Left lung (tissue), 10 donors: ENCODE measurements around the gene SIM1. TPM values are rescaled to one million over a fixed set of nuclear protein-coding genes. Genes with fewer than 3 reads are reported as not detected.

Experiments used
- ATAC-seq: fragments of 200-7000 bp; cut with Tn5 transposase; one replicate; pipeline ENCODE4 v1.9.1; 2020; ENCODE audit warnings: moderate library complexity
- DNase-seq, 4 donors: peaks; one replicate each; pipeline ENCODE4 v3.0.0-alpha.2; 2013 to 2020
- H3K27ac ChIP-seq, 2 donors: fragments of 200-600 bp; sonication (generic) in 1 of 2; one replicate each; pipeline versions ENCODE4 v1.5.0 to v1.8.0; 2020 to 2021
- H3K27me3 ChIP-seq, 2 donors: fragments of 200-600 bp; sonication (generic) in 1 of 2; one replicate each; pipeline versions ENCODE4 v1.5.0 to v1.8.0; 2020 to 2021
- H3K36me3 ChIP-seq, 2 donors: fragments of 200-600 bp; sonication (generic) in 1 of 2; one replicate each; pipeline versions ENCODE4 v1.5.0 to v1.8.0; 2020 to 2021
- H3K4me1 ChIP-seq, 2 donors: fragments of 200-600 bp; one replicate each; pipeline ENCODE4 v1.8.0; 2021
- H3K4me3 ChIP-seq, 2 donors: fragments of 200-600 bp; sonication (generic) in 1 of 2; one replicate each; pipeline versions ENCODE4 v1.5.0 to v1.8.0; 2020 to 2021; ENCODE audit warnings: mild to moderate bottlenecking in 1 of 2
- H3K9me3 ChIP-seq, 2 donors: fragments of 200-600 bp; sonication (generic) in 1 of 2; one replicate each; pipeline versions ENCODE4 v1.5.0 to v1.8.0; 2020 to 2021
- CTCF ChIP-seq, 2 donors: fragments of 200-600 bp; sonication (generic) in 1 of 2; IDR thresholded peaks; one replicate each; pipeline versions ENCODE4 v1.5.0 to v1.8.0; 2021; ENCODE audit warnings: antibody characterized with exemption in 2 of 2
- intact Hi-C, 2 donors: fragments of 100-400 bp; cut with DNase I; formaldehyde crosslinking; loops; one replicate each; pipeline versions ENCODE4 v1.11.2 to v1.14.2; 2022
- polyA plus RNA-seq, 6 donors: library from polyadenylated mRNA; unstranded; fragments of 120-200 nt; gene quantifications; one replicate each; pipeline ENCODE4 v1.2.1, GENCODE V29; 2013; ENCODE audit not compliant: insufficient read length in 6 of 6
- total RNA-seq, 2 donors: library from RNA; stranded (reverse); fragmentation: NEBNext Ultra II Directional; extraction: Animal tissue kit (Norgen Biotek cat#: 25700); gene quantifications; one replicate each; pipeline ENCODE4 v1.2.1, GENCODE V29; 2021
- donor health status: DM: no; HTN: yes; CAD: no.
- donor health status: DM: no; HTN: no; CAD: no.

SIM1 gene
- total and polyA plus RNA-seq, 8 donors, result 0.03 to 0.32 (median 0.08) TPM; not detected in 3

- intact Hi-C loops, result no loop called here
- DNase-seq, result peak in 1 of 4 donors; percentile 2
- no peaks in the 10 kb centered on the region for H3K4me1 ChIP-seq
- H3K4me3 ChIP-seq, result no peak overlapping the region
- H3K27me3 ChIP-seq, result no peaks in the 10 kb centered on the region
- H3K36me3 ChIP-seq, result no peaks in the 10 kb centered on the region
- no peak overlapping the region for H3K27ac ChIP-seq
- no peak for ATAC-seq
- no peaks in the 10 kb centered on the region for H3K9me3 ChIP-seq
- TF ChIP-seq CTCF (IDR thresholded peaks at IDR 0.05), result no peak
Observed at GRCh38 chr6:100339574-100340255, 125.0 kb downstream of the SIM1 start.

GRCh38 chr6:100338090-100338489 is 126.6 kb downstream of the SIM1 start:
- no peaks in the 10 kb centered on the region for H3K9me3 ChIP-seq
- H3K27ac ChIP-seq, result no peak overlapping the region
- intact Hi-C loops, result no loop called here
- no peak for TF ChIP-seq CTCF (IDR thresholded peaks at IDR 0.05)
- H3K4me1 ChIP-seq, result no peaks in the 10 kb centered on the region
- no peaks in the 10 kb centered on the region for H3K27me3 ChIP-seq
- ATAC-seq (no peak), DNase-seq (no peak)
- H3K36me3 ChIP-seq, result no peaks in the 10 kb centered on the region
- no peak overlapping the region for H3K4me3 ChIP-seq

GRCh38 chr6:100336876-100337275 is 127.8 kb downstream of the SIM1 start:
- TF ChIP-seq CTCF (IDR thresholded peaks at IDR 0.05), result no peak
- Histone ChIP-seq H3K4me3 (no peak overlapping the region), H3K4me1 (no peaks in the 10 kb centered on the region), H3K36me3 (no peaks in the 10 kb centered on the region), H3K9me3 (no peaks in the 10 kb centered on the region), H3K27ac (no peak overlapping the region), H3K27me3 (no peaks in the 10 kb centered on the region)
- intact Hi-C loops, result no loop called here
- no peak for DNase-seq
- no peak for ATAC-seq

- intact Hi-C loops, result no loop called here
- H3K36me3 ChIP-seq, result no peaks in the 10 kb centered on the region
- H3K27me3 ChIP-seq, result no peaks in the 10 kb centered on the region
- no peaks in the 10 kb centered on the region for H3K4me1 ChIP-seq
- ATAC-seq, result no peak
- no peaks in the 10 kb centered on the region for H3K9me3 ChIP-seq
- no peak overlapping the region for H3K27ac ChIP-seq
- no peak overlapping the region for H3K4me3 ChIP-seq
- no peak for DNase-seq
- no peak for TF ChIP-seq CTCF (IDR thresholded peaks at IDR 0.05)
Observed at GRCh38 chr6:100335991-100336390, 128.7 kb downstream of the SIM1 start.
